Liver (tissue), 9 donors: Measurements from ENCODE around the gene HRH2. TPM values are rescaled to one million over a fixed set of nuclear protein-coding genes. Genes with fewer than 3 reads are reported as not detected.

Source experiments
- DNase-seq: peaks from one replicate; pipeline ENCODE4 v3.0.0-alpha.2; 2017; ENCODE audit warnings: low spot score
- H3K27ac ChIP-seq, 2 donors: one replicate each; pipeline ENCODE4 v1.7.0; 2013; ENCODE audit warnings: inconsistent platforms in 2 of 2, low read length in 2 of 2, control low read depth in 1 of 2, low read depth in 1 of 2, mild to moderate bottlenecking in 1 of 2
- H3K27me3 ChIP-seq, 4 donors: one replicate each; pipeline versions ENCODE4 v1.6.1 to v1.7.0; 2013; ENCODE audit warnings: low read length in 3 of 4, inconsistent platforms in 1 of 4, mild to moderate bottlenecking in 1 of 4, moderate library complexity in 1 of 4; ENCODE audit not compliant: control insufficient read depth in 4 of 4, insufficient read depth in 4 of 4
- H3K36me3 ChIP-seq, 4 donors: one replicate each; pipeline versions ENCODE4 v1.6.1 to v1.7.0; 2013; ENCODE audit warnings: low read length in 3 of 4, mild to moderate bottlenecking in 3 of 4, low read depth in 1 of 4, moderate library complexity in 1 of 4; ENCODE audit not compliant: control insufficient read depth in 4 of 4, insufficient read depth in 3 of 4
- H3K4me1 ChIP-seq, 4 donors: one replicate each; pipeline versions ENCODE4 v1.6.1 to v1.7.0; 2013; ENCODE audit warnings: low read length in 3 of 4, mild to moderate bottlenecking in 3 of 4, moderate library complexity in 1 of 4; ENCODE audit not compliant: control insufficient read depth in 4 of 4, insufficient read depth in 4 of 4
- H3K4me3 ChIP-seq, 3 donors: one replicate each; pipeline versions ENCODE4 v1.6.1 to v1.7.0; 2013; ENCODE audit warnings: low read length in 3 of 3, control low read depth in 1 of 3, low read depth in 1 of 3, mild to moderate bottlenecking in 1 of 3
- H3K9ac ChIP-seq, 2 donors: one replicate each; pipeline ENCODE4 v1.7.0; 2013; ENCODE audit warnings: low read length in 2 of 2, mild to moderate bottlenecking in 2 of 2, moderate library complexity in 2 of 2, control low read depth in 1 of 2, low read depth in 1 of 2
- H3K9me3 ChIP-seq, 4 donors: one replicate each; pipeline versions ENCODE4 v1.6.1 to v1.7.0; 2013; ENCODE audit warnings: low read length in 3 of 4; ENCODE audit not compliant: control insufficient read depth in 4 of 4
- ATF3 ChIP-seq: IDR thresholded peaks from 2 replicates; pipeline ENCODE4 v1.6.1; 2016; ENCODE audit warnings: antibody characterized with exemption
- CTCF ChIP-seq: fragments of 150-350 bp; IDR thresholded peaks from 2 replicates; pipeline ENCODE4 v1.5.1; 2017; ENCODE audit warnings: improper control_type of control experiment, low read depth, low read length; ENCODE audit not compliant: missing input control
- EGR1 ChIP-seq, 2 donors: IDR thresholded peaks; 2 replicates each; pipeline ENCODE4 v1.6.1; 2016 to 2018; ENCODE audit warnings: antibody characterized with exemption in 2 of 2, low read depth in 2 of 2
- FOXA1 ChIP-seq: IDR thresholded peaks from 2 replicates; pipeline ENCODE4 v1.6.1; 2016; ENCODE audit warnings: antibody characterized with exemption
- GABPA ChIP-seq, 2 donors: IDR thresholded peaks in 1 of 2; conservative IDR thresholded peaks in 1 of 2; 2 replicates each; pipeline ENCODE4 v1.6.1; 2016; ENCODE audit warnings: antibody characterized with exemption in 2 of 2, mild to moderate bottlenecking in 1 of 2, moderate library complexity in 1 of 2
- HNF4G ChIP-seq: IDR thresholded peaks from 2 replicates; pipeline ENCODE4 v1.6.1; 2016; ENCODE audit warnings: antibody characterized with exemption
- JUND ChIP-seq, 2 donors: IDR thresholded peaks; 2 replicates each; pipeline ENCODE4 v1.6.1; 2016; ENCODE audit warnings: antibody characterized with exemption in 2 of 2
- MAX ChIP-seq: IDR thresholded peaks from 2 replicates; pipeline ENCODE4 v1.6.1; 2016; ENCODE audit warnings: antibody characterized with exemption
- NR2F2 ChIP-seq: IDR thresholded peaks from 2 replicates; pipeline ENCODE4 v1.6.1; 2016; ENCODE audit warnings: antibody characterized with exemption
- RAD21 ChIP-seq, 2 donors: IDR thresholded peaks; 2 replicates each; pipeline ENCODE4 v1.6.1; 2016; ENCODE audit warnings: antibody characterized with exemption in 2 of 2, mild to moderate bottlenecking in 2 of 2
- REST ChIP-seq: IDR thresholded peaks from 2 replicates; pipeline ENCODE4 v1.6.1; 2016; ENCODE audit warnings: antibody characterized with exemption, mild to moderate bottlenecking
- RXRA ChIP-seq, 2 donors: IDR thresholded peaks; 2 replicates each; pipeline ENCODE4 v1.6.1; 2017 to 2018; ENCODE audit warnings: antibody characterized with exemption in 2 of 2, mild to moderate bottlenecking in 1 of 2
- SP1 ChIP-seq: IDR thresholded peaks from 2 replicates; pipeline ENCODE4 v1.6.1; 2018; ENCODE audit warnings: antibody characterized with exemption, mild to moderate bottlenecking
- TAF1 ChIP-seq: conservative IDR thresholded peaks from 2 replicates; pipeline ENCODE4 v1.6.1; 2016; ENCODE audit warnings: antibody characterized with exemption, mild to moderate bottlenecking
- YY1 ChIP-seq: IDR thresholded peaks from 2 replicates; pipeline ENCODE4 v1.6.1; 2016; ENCODE audit warnings: antibody characterized with exemption, mild to moderate bottlenecking
- ZBTB33 ChIP-seq: IDR thresholded peaks from 2 replicates; pipeline ENCODE4 v1.6.1; 2016; ENCODE audit warnings: antibody characterized with exemption
- WGBS: extraction: QIAGEN DNeasy Blood & Tissue Kit; methylation state at CpG from one replicate; pipeline ENCODE4 v1.1.7; 2013; 5-methylcytosine and 5-hydroxymethylcytosine counted together
- polyA plus RNA-seq, 2 donors: library from polyadenylated mRNA; stranded (reverse) in 1 of 2; unstranded in 1 of 2; fragments of 200-250 nt in 1 of 2; fragments of >200 nt in 1 of 2; fragmentation: Nextera tagmentation in 1 of 2; extraction: Ambion mirVana in 1 of 2; gene quantifications; one replicate each; pipeline versions ENCODE4 v1.2.1 to v1.2.3, GENCODE V29; 2013 to 2015
- total RNA-seq, 2 donors: library from RNA; depleted of rRNA; stranded (reverse); fragments of >200 nt; gene quantifications; one replicate each; pipeline ENCODE4 v1.2.3, GENCODE V29; 2014
- donor health status: healthy.
- donor health status: healthy.
- donor health status: healthy.
- donor health status: healthy.
- donor health status: healthy.

The HRH2 gene
- total and polyA plus RNA-seq, 4 donors = 0.44 to 2.6 (median 1.3) TPM

- no peak for DNase-seq
- Histone ChIP-seq H3K36me3 (no peaks in the 10 kb centered on the region), H3K9me3 (no peaks in the 10 kb centered on the region), H3K4me3 (no peak overlapping the region), H3K27ac (no peak overlapping the region), H3K9ac (no peak overlapping the region), H3K4me1 (no peaks in the 10 kb centered on the region), H3K27me3 (peaks cover 0 to 2% (median 0%) of the 10 kb centered on the region in 4 donors)
- no peak for TF ChIP-seq ZBTB33
- TF ChIP-seq RXRA (IDR thresholded peaks at IDR 0.05) = no peak
- TF ChIP-seq JUND (IDR thresholded peaks at IDR 0.05) = no peak
- TF ChIP-seq REST = no peak
- TF ChIP-seq ATF3 = no peak
- no peak for TF ChIP-seq RAD21 (IDR thresholded peaks at IDR 0.05)
- no peak for TF ChIP-seq EGR1 (IDR thresholded peaks at IDR 0.05; ENCODE audit: low read depth in 2 of 2)
- TF ChIP-seq YY1 = no peak
- 63% methylated on average over 6 of the region's 6 CpGs for WGBS
These were observed 19.6 kb upstream of the HRH2 start for GRCh38 chr5:175638305-175638704.

- Histone ChIP-seq H3K9me3 (no peaks in the 10 kb centered on the region), H3K4me3 (no peak overlapping the region), H3K9ac (no peak overlapping the region), H3K27ac (no peak overlapping the region), H3K27me3 (peaks cover 0 to 2% (median 0%) of the 10 kb centered on the region in 4 donors), H3K36me3 (no peaks in the 10 kb centered on the region), H3K4me1 (no peaks in the 10 kb centered on the region)
- no peak for DNase-seq
- 53% methylated on average over 9 of the region's 9 CpGs for WGBS
- TF ChIP-seq RXRA (IDR thresholded peaks at IDR 0.05) (no peak), GABPA (IDR thresholded peaks at IDR 0.05 in 1 of 2, conservative IDR thresholded peaks at IDR 0.05 in 1 of 2) (no peak), SP1 (no peak), TAF1 (no peak), JUND (IDR thresholded peaks at IDR 0.05) (no peak), MAX (no peak), FOXA1 (no peak), RAD21 (IDR thresholded peaks at IDR 0.05) (no peak), EGR1 (IDR thresholded peaks at IDR 0.05; ENCODE audit: low read depth in 2 of 2) (no peak), YY1 (no peak), REST (no peak), ATF3 (no peak), ZBTB33 (no peak), CTCF (no peak), HNF4G (no peak), NR2F2 (no peak)
These were observed 17.6 kb upstream of the HRH2 start for GRCh38 chr5:175640106-175640775.
